SK-N-SH treated with all-trans-retinoic acid at 6 μM for 48 hours (cell line): ENCODE data around the gene DCHS2.

Source experiments
- ATAC-seq: fragments of 200-7000 bp; cut with Tn5 transposase; 3 replicates; pipeline ENCODE4 v1.9.1; 2020; ENCODE audit warnings: mild to moderate bottlenecking, moderate library complexity
- ARNTL ChIP-seq: fragments of 450-650 bp; formaldehyde crosslinking; IDR thresholded peaks from 2 replicates; pipeline ENCODE4 v1.5.0; 2020; ENCODE audit warnings: low read depth, mild to moderate bottlenecking, moderate library complexity, borderline replicate concordance
- BACH2 ChIP-seq: fragments of 250-450 bp; sonication (Bioruptor Pico); IDR thresholded peaks from 2 replicates; pipeline ENCODE4 v1.9.0; 2021; ENCODE audit warnings: mild to moderate bottlenecking, borderline replicate concordance
- CSDC2 ChIP-seq: fragments of 250-450 bp; sonication (Bioruptor Pico); IDR thresholded peaks from 2 replicates; pipeline ENCODE4 v1.5.0; 2020; ENCODE audit warnings: mild to moderate bottlenecking, moderate library complexity
- GLIS3 ChIP-seq: fragments of 250-450 bp; sonication (Bioruptor Pico); IDR thresholded peaks from 2 replicates; pipeline ENCODE4 v1.5.0; 2020; ENCODE audit warnings: mild to moderate bottlenecking, moderate library complexity
- ISL1 ChIP-seq: fragments of 250-450 bp; sonication (Bioruptor Pico); IDR thresholded peaks from 2 replicates; pipeline ENCODE4 v2.1.2; 2022; ENCODE audit warnings: mild to moderate bottlenecking, moderate library complexity
- OSR1 ChIP-seq: fragments of 250-450 bp; sonication (Bioruptor Pico); IDR thresholded peaks from 2 replicates; pipeline ENCODE4 v1.8.0; 2022; ENCODE audit warnings: moderate library complexity, mild to moderate bottlenecking, inconsistent platforms
- PPARA ChIP-seq: fragments of 250-450 bp; sonication (Bioruptor Pico); IDR thresholded peaks from 2 replicates; pipeline ENCODE4 v1.5.0; 2020; ENCODE audit warnings: mild to moderate bottlenecking, borderline replicate concordance
- SNAI2 ChIP-seq: fragments of 250-450 bp; sonication (Bioruptor Pico); IDR thresholded peaks from 2 replicates; pipeline ENCODE4 v1.5.0; 2020; ENCODE audit warnings: mild to moderate bottlenecking, moderate library complexity
- TCF4 ChIP-seq: fragments of 250-450 bp; sonication (Bioruptor Pico); IDR thresholded peaks from 2 replicates; pipeline ENCODE4 v1.8.0; 2021; ENCODE audit warnings: mild to moderate bottlenecking, moderate library complexity, borderline replicate concordance
- TSHZ2 ChIP-seq: fragments of 250-450 bp; sonication (Bioruptor Pico); IDR thresholded peaks from 2 replicates; pipeline ENCODE4 v1.5.0; 2020; ENCODE audit warnings: mild to moderate bottlenecking, moderate library complexity
- ZC3H10 ChIP-seq: fragments of 250-450 bp; sonication (Bioruptor Pico); IDR thresholded peaks from 2 replicates; pipeline ENCODE4 v1.5.1; 2021; ENCODE audit warnings: mild to moderate bottlenecking, moderate library complexity
- ZFP3 ChIP-seq: fragments of 250-450 bp; sonication (Bioruptor Pico); IDR thresholded peaks from 2 replicates; pipeline ENCODE4 v1.5.0; 2020; ENCODE audit warnings: mild to moderate bottlenecking, moderate library complexity
- ZFP30 ChIP-seq: fragments of 450-650 bp; formaldehyde crosslinking; IDR thresholded peaks from 2 replicates; pipeline ENCODE4 v1.5.0; 2022; ENCODE audit warnings: mild to moderate bottlenecking, moderate library complexity
- ZNF565 ChIP-seq: fragments of 450-650 bp; formaldehyde crosslinking; conservative IDR thresholded peaks from 2 replicates; pipeline ENCODE4 v1.5.0; 2020; ENCODE audit warnings: low read depth, mild to moderate bottlenecking, moderate library complexity
- ZNF70 ChIP-seq: fragments of 450-650 bp; formaldehyde crosslinking; IDR thresholded peaks from 2 replicates; pipeline ENCODE4 v1.5.0; 2020; ENCODE audit warnings: mild to moderate bottlenecking, moderate library complexity
- ZNF8 ChIP-seq: fragments of 450-650 bp; formaldehyde crosslinking; IDR thresholded peaks from 2 replicates; pipeline ENCODE4 v1.5.0; 2020; ENCODE audit warnings: mild to moderate bottlenecking, moderate library complexity
- TF ChIP-seq, protein P1 (sequence below): fragments of 250-450 bp; sonication (Bioruptor Pico); IDR thresholded peaks from 2 replicates; pipeline ENCODE4 v1.8.0; 2021; ENCODE audit warnings: low read depth, mild to moderate bottlenecking, moderate library complexity, borderline replicate concordance
- TF ChIP-seq, protein P2 (sequence below): fragments of 250-450 bp; sonication (Bioruptor Pico); IDR thresholded peaks from 2 replicates; pipeline ENCODE4 v1.5.1; 2021; ENCODE audit warnings: mild to moderate bottlenecking, moderate library complexity

The DCHS2 gene

GRCh38 chr4:154319736-154320135 is 171.9 kb downstream of the DCHS2 start:
- no peak for ATAC-seq
- no peak for TF ChIP-seq ARNTL (CRISPR knock-in tag)
- TF ChIP-seq GLIS3: no peak
- no peak for TF ChIP-seq TCF4
- no peak for TF ChIP-seq BACH2
- no peak for TF ChIP-seq ZNF8 (CRISPR knock-in tag)
- TF ChIP-seq CSDC2 (CRISPR knock-in tag): no peak
- no peak for TF ChIP-seq ZC3H10 (CRISPR knock-in tag)
- TF ChIP-seq, protein P1, sequence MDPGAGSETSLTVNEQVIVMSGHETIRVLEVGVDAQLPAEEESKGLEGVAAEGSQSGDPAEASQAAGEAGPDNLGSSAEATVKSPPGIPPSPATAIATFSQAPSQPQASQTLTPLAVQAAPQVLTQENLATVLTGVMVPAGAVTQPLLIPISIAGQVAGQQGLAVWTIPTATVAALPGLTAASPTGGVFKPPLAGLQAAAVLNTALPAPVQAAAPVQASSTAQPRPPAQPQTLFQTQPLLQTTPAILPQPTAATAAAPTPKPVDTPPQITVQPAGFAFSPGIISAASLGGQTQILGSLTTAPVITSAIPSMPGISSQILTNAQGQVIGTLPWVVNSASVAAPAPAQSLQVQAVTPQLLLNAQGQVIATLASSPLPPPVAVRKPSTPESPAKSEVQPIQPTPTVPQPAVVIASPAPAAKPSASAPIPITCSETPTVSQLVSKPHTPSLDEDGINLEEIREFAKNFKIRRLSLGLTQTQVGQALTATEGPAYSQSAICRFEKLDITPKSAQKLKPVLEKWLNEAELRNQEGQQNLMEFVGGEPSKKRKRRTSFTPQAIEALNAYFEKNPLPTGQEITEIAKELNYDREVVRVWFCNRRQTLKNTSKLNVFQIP (CRISPR knock-in tag): no peak
- no peak for TF ChIP-seq ISL1 (CRISPR knock-in tag)
- TF ChIP-seq SNAI2 (CRISPR knock-in tag): no peak
- TF ChIP-seq, protein P2, sequence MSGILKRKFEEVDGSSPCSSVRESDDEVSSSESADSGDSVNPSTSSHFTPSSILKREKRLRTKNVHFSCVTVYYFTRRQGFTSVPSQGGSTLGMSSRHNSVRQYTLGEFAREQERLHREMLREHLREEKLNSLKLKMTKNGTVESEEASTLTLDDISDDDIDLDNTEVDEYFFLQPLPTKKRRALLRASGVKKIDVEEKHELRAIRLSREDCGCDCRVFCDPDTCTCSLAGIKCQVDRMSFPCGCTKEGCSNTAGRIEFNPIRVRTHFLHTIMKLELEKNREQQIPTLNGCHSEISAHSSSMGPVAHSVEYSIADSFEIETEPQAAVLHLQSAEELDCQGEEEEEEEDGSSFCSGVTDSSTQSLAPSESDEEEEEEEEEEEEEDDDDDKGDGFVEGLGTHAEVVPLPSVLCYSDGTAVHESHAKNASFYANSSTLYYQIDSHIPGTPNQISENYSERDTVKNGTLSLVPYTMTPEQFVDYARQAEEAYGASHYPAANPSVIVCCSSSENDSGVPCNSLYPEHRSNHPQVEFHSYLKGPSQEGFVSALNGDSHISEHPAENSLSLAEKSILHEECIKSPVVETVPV (CRISPR knock-in tag): no peak
- no peak for TF ChIP-seq ZFP30 (CRISPR knock-in tag)
- no peak for TF ChIP-seq ZFP3
- TF ChIP-seq PPARA: no peak
- TF ChIP-seq TSHZ2 (CRISPR knock-in tag): no peak
- TF ChIP-seq ZNF565: no peak

DNA sequence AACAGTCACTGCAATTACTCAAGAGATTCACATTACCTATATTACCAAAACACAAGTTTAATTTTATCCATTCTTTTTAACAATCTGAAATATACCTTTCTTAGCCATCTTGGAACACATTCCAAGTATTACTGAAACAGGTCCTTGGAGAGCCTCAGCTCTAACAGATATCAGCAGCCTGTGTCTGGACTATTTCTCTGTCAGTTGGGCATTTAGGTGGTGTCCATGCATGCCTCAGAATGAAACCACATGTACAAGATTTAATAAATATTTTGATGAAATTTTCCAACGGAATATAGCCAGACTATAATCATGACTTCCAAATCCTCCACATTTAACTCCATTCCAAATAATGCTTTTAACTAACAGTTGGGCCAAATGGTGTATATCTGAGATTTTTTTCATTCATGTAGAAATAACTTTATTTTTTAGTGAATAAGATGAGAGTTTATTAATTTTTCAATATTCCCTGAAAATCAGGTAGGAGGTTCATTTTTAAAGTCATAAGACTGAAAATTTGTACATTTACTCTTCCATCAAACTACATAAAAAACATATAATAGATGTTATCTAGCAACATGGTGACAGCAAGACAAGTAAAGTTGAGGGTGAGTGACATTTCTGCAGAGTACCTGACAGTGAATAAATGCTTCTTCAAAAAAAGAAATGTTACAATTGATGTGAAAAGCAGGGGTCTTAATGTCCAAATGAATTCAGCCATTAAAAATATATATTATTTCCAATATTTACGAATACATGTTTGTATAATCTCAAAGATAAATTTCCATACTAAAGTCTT is 174.2 kb downstream of the DCHS2 start:
- no peak for TF ChIP-seq ZNF565
- ATAC-seq: no peak

DNA sequence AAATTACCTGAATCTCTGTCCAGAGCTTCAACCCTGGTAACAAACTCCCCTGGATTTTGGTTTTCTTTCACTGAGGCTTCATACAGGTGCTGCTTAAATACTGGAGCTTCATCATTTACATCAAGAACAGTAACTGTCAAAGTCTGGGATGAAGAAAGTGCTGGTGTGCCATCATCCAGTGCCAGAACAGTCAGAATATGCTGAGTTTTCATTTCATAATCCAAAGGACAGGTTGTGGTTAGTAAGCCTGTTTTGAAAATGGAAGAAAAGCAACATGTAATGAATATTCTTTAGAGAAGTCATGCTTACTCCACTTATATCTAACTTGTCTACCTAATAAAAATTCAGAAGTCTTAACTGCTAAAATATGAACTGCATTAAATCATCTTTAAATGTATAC is 175.9 kb downstream of the DCHS2 start:
- ATAC-seq: no peak
- TF ChIP-seq PPARA: no peak
- TF ChIP-seq TSHZ2 (CRISPR knock-in tag): no peak

DNA sequence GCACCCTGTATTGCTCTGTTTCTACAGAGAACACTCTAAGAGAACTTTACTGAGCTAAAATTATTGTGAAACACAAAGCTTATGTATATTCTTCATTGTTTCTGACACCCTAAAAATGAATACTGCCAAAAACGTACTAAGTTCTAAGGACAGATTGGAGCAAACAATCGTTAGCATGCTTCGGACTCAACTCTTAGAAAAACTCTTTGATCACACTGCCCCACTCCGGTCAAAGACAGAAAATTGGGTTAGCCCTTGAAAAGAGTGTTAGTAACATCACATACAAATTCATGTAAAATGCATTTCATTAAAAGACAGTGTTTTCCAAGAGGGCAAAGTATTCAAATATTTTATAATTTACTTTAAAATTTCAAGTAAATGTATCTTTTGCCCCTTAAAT is 177.4 kb downstream of the DCHS2 start:
- TF ChIP-seq, protein P1 (CRISPR knock-in tag): no peak
- TF ChIP-seq OSR1 (CRISPR knock-in tag) (no peak), TSHZ2 (CRISPR knock-in tag) (no peak), ZNF565 (no peak), ZNF70 (CRISPR knock-in tag) (no peak), ZNF8 (CRISPR knock-in tag) (no peak), ISL1 (CRISPR knock-in tag) (no peak)
- ATAC-seq: peak; percentile 63; the same call in 2 of the 3 replicates
